GM12878 (cell line): Measurements from ENCODE around the gene EPHB1. TPM values are rescaled to one million over a fixed set of nuclear protein-coding genes. Genes with fewer than 3 reads are reported as not detected.

Experiments
- ATAC-seq: fragments of 200-7000 bp; cut with Tn5 transposase; 3 replicates; pipeline ENCODE4 v1.9.1; 2020; ENCODE audit warnings: mild to moderate bottlenecking, moderate library complexity
- BruUV-seq: library from RNA; stranded (reverse); fragments of 400-500 nt; replicated peaks from 2 replicates; lab custom pipeline; 2021; lab: Mats Ljungman, UMichigan
- CTCF ChIA-PET: fragments of 300-600 bp; sonication (Branson Sonifier 250); formaldehyde crosslinking; extraction: SDS; loops from one replicate; lab custom pipeline; 2021; ENCODE audit warnings: inconsistent platforms; lab: Yijun Ruan, JAX
- POLR2A ChIA-PET: fragments of 350-600 bp; formaldehyde crosslinking; extraction: SDS; loops from one replicate; lab custom pipeline; 2021; ENCODE audit warnings: inconsistent platforms; lab: Charles Lee
- RAD21 ChIA-PET: fragments of 300-600 bp; sonication (Branson Sonifier 250); formaldehyde crosslinking; loops from one replicate; lab custom pipeline; 2023; ENCODE audit warnings: antibody characterized with exemption; ENCODE audit not compliant: unreplicated experiment; lab: Charles Lee
- SMC1A ChIA-PET: fragments of 300-600 bp; sonication (Branson Sonifier 250); formaldehyde crosslinking; loops from one replicate; lab custom pipeline; 2023; ENCODE audit not compliant: unreplicated experiment, uncharacterized antibody; lab: Charles Lee
- DNase-seq: peaks from one replicate; pipeline ENCODE4 v3.0.0-alpha.2; 2011; ENCODE audit warnings: low read depth, low spot score
- FAIRE-seq: peaks from 3 replicates; lab custom pipeline; 2011; peaks lifted over from hg19 to GRCh38; lab: Jason Lieb, UNC
- H2AFZ ChIP-seq: 2 replicates; pipeline ENCODE4 v1.6.0; 2011; ENCODE audit warnings: low read depth, low read length, control low read depth; ENCODE audit not compliant: control insufficient read depth
- H3K27ac ChIP-seq: 2 replicates; pipeline ENCODE4 v1.5.1; 2011; ENCODE audit warnings: control low read depth; ENCODE audit not compliant: control insufficient read depth, insufficient read depth
- H3K27me3 ChIP-seq, 2 experiments: replicated peaks in 1 of 2; 2 replicates each; pipeline versions ENCODE4 v1.6.0 to v1.6.1; 2011; ENCODE audit warnings: low read length in 1 of 2; ENCODE audit not compliant: control insufficient read depth in 2 of 2, insufficient read depth in 2 of 2
- H3K36me3 ChIP-seq, 2 experiments: 2 replicates each; pipeline ENCODE4 v1.5.1; 2011; ENCODE audit warnings: low read length in 1 of 2; ENCODE audit not compliant: control insufficient read depth in 2 of 2, insufficient read depth in 2 of 2
- H3K4me1 ChIP-seq: 2 replicates; pipeline ENCODE4 v1.6.1; 2011; ENCODE audit warnings: mild to moderate bottlenecking, low read length, moderate library complexity, mixed read lengths; ENCODE audit not compliant: control insufficient read depth, insufficient read depth
- H3K4me2 ChIP-seq: 2 replicates; pipeline ENCODE4 v1.6.0; 2011; ENCODE audit warnings: control low read depth; ENCODE audit not compliant: control insufficient read depth, insufficient read depth
- H3K4me3 ChIP-seq: fragments of 200-600 bp; sonication (generic); 2 replicates; pipeline ENCODE4 v1.5.1; 2016
- H3K79me2 ChIP-seq: 2 replicates; pipeline ENCODE4 v1.6.0; 2011; ENCODE audit warnings: low read length; ENCODE audit not compliant: control insufficient read depth, insufficient read depth
- H3K9ac ChIP-seq: 2 replicates; pipeline ENCODE4 v1.8.0; 2011; ENCODE audit warnings: low read length, control low read depth, mixed read lengths; ENCODE audit not compliant: control insufficient read depth, insufficient read depth
- H3K9me3 ChIP-seq: replicated peaks from 3 replicates; pipeline ENCODE4 v1.5.1; 2011; ENCODE audit warnings: mild to moderate bottlenecking, low read length; ENCODE audit not compliant: control insufficient read depth, insufficient read depth
- H4K20me1 ChIP-seq: 2 replicates; pipeline ENCODE4 v1.6.0; 2011; ENCODE audit not compliant: control insufficient read depth, insufficient read depth
- ASH2L ChIP-seq: fragments of 300-600, 200-600 bp; sonication (generic); IDR thresholded peaks from 2 replicates; pipeline ENCODE4 v1.6.1; 2017; ENCODE audit warnings: low read depth, mild to moderate bottlenecking, borderline replicate concordance
- CREM ChIP-seq: IDR thresholded peaks from 2 replicates; pipeline ENCODE4 v1.6.1; 2014; ENCODE audit warnings: antibody characterized with exemption, low read depth
- GABPA ChIP-seq: IDR thresholded peaks from 2 replicates; pipeline ENCODE4 v1.6.1; 2014; ENCODE audit warnings: antibody characterized with exemption, low read depth, mild to moderate bottlenecking, inconsistent platforms
- MEF2B ChIP-seq: fragments of 450-650 bp; IDR thresholded peaks from 2 replicates; pipeline ENCODE4 v1.6.1; 2018; ENCODE audit warnings: mild to moderate bottlenecking, moderate library complexity; ENCODE audit not compliant: partially characterized antibody, poor library complexity, severe bottlenecking
- MXI1 ChIP-seq: fragments of 150-350 bp; IDR thresholded peaks from 2 replicates; pipeline ENCODE4 v1.6.1; 2011; ENCODE audit warnings: low read depth, mild to moderate bottlenecking, inconsistent platforms, low read length, improper control_type of control experiment
- NBN ChIP-seq: fragments of 450-650 bp; IDR thresholded peaks from 2 replicates; pipeline ENCODE4 v1.6.1; 2016
- PAX5 ChIP-seq: IDR thresholded peaks from 2 replicates; pipeline ENCODE4 v1.6.1; 2011; ENCODE audit warnings: low read depth, low read length, borderline replicate concordance
- POLR2AphosphoS2 ChIP-seq: IDR thresholded peaks from 2 replicates; pipeline ENCODE4 v1.6.1; 2011; ENCODE audit warnings: low read depth, mild to moderate bottlenecking, low read length, improper control_type of control experiment, moderate library complexity
- RCOR1 ChIP-seq: conservative IDR thresholded peaks from 2 replicates; pipeline ENCODE4 v1.6.1; 2012; ENCODE audit warnings: low read depth, low read length, improper control_type of control experiment
- TCF7 ChIP-seq: IDR thresholded peaks from 2 replicates; pipeline ENCODE4 v1.6.1; 2014; ENCODE audit warnings: antibody characterized with exemption, borderline replicate concordance
- WRNIP1 ChIP-seq: IDR thresholded peaks from 2 replicates; pipeline ENCODE4 v1.6.1; 2011; ENCODE audit warnings: low read depth, low read length, improper control_type of control experiment, borderline replicate concordance
- ZNF622 ChIP-seq: fragments of 450-650 bp; IDR thresholded peaks from 2 replicates; pipeline ENCODE4 v1.6.1; 2017; ENCODE audit warnings: mild to moderate bottlenecking, inconsistent platforms
- ZZZ3 ChIP-seq: IDR thresholded peaks from 2 replicates; pipeline ENCODE4 v1.6.1; 2011; ENCODE audit warnings: low read depth; ENCODE audit not compliant: control insufficient read depth, insufficient read length
- WGBS: methylation state at CpG from one replicate; pipeline ENCODE4 v1.1.6; 2016; ENCODE audit warnings: low lambda C conversion rate; ENCODE audit not compliant: insufficient replicate concordance, insufficient coverage; ENCODE audit errors: missing lambda C conversion rate; 5-methylcytosine and 5-hydroxymethylcytosine counted together
- in situ Hi-C: fragments of 300-500 bp; cut with MboI; formaldehyde crosslinking; loops from 9 replicates; pipeline ENCODE4 v1.14.3; 2018; ENCODE audit warnings: mixed read lengths
- intact Hi-C: fragments of 100-400 bp; cut with micrococcal nuclease; formaldehyde crosslinking; loops from one replicate; pipeline ENCODE4 v1.14.2; 2022; ENCODE audit not compliant: unreplicated experiment
- polyA plus RNA-seq, 11 experiments: library from polyadenylated mRNA; depleted of rRNA in 4 of 11; unstranded in 6 of 11; stranded (reverse) in 5 of 11; fragments of >200 nt; fragmentation: Nextera tagmentation in 4 of 11; fragmentation: Illumina TruSeq in 1 of 11; extraction: Ambion mirVana in 4 of 11; extraction: Trizol in 1 of 11; gene quantifications; 1 replicate in 1 of 11; 2 replicates in 10 of 11; pipeline versions ENCODE4 v1.2.1 to v1.2.3, GENCODE V29; 2011 to 2016; ENCODE audit warnings: inconsistent platforms in 2 of 11, missing spikeins in 2 of 11, low read depth in 1 of 11
- total RNA-seq, 4 experiments: library from RNA; depleted of rRNA in 3 of 4; stranded (reverse); fragments of >200 nt in 3 of 4; fragmentation: Illumina TruSeq in 1 of 4; extraction: Trizol in 1 of 4; gene quantifications; 2 replicates each; pipeline versions ENCODE4 v1.2.1 to v1.2.3, GENCODE V29; 2013 to 2021
- TF ChIP-seq, protein P1 (sequence below): IDR thresholded peaks from 2 replicates; pipeline ENCODE4 v1.6.1; 2011; ENCODE audit warnings: low read depth, mild to moderate bottlenecking, low read length, moderate library complexity, borderline replicate concordance; ENCODE audit errors: extremely low read depth

EPHB1 gene
- total and polyA plus RNA-seq, 10 of the 15 experiments (the other 5 are each of a cell fraction or from before 2014, with no cell fraction given), result 0.33 to 23.8 (median 1.2) TPM

DNA sequence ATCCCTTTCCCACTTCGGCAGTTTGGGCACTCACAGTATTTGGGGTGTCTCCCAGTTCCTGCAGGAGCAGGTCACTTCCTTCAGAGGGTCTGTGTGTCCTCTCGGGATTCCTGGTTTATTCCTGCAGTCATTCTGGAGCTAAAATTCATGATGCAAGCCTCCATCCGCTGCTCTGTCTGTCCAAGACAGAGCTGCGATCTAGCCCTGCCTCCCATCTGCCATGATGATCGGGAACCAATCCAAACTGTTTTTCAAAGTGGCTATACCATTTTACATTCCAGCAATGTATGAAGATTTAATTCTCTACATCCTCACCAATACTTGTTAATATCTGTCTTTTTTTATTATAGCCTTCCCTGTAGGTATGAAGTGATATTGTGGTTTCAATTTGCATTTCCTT is 273.0 kb downstream of the EPHB1 start:
- H3K4me3 ChIP-seq, result no peak overlapping the region
- H3K79me2 ChIP-seq, result no peaks in the 10 kb centered on the region; the same call in none of the 2 replicates
- RAD21 ChIA-PET, result interaction anchor here (1.9 kb wide), 1 partner anchor 50 kb away, joined by 5 read pairs; no protein-coding TSS in a partner anchor
- WGBS, result 30% methylated on average over 5 of the region's 5 CpGs
- FAIRE-seq, result no peak
- peaks cover 6% of the 10 kb centered on the region; the same call in 1 of the 2 replicates for H3K4me1 ChIP-seq
- H3K9me3 ChIP-seq, result no peaks in the 10 kb centered on the region; the same call in 1 of the 3 replicates
- H3K27ac ChIP-seq, result no peak overlapping the region
- BruUV-seq, result no TSS peak
- no peaks in the 10 kb centered on the region for H4K20me1 ChIP-seq
- in situ Hi-C loops (no loop called here), intact Hi-C loops (no loop called here)
- H3K27me3 ChIP-seq, result no peaks in the 10 kb centered on the region
- no peak for DNase-seq
- no peak overlapping the region for H2AFZ ChIP-seq
- H3K9ac ChIP-seq, result no peak overlapping the region
- SMC1A ChIA-PET, result no interaction called here
- POLR2A ChIA-PET, result no interaction called here
- H3K4me2 ChIP-seq, result no peak overlapping the region
- H3K36me3 ChIP-seq, result no peaks in the 10 kb centered on the region
- ATAC-seq, result no peak
- no peak for TF ChIP-seq ZNF622
- no peak for TF ChIP-seq PAX5
- no peak for TF ChIP-seq MXI1
- TF ChIP-seq TCF7, result no peak
- TF ChIP-seq, protein P1, sequence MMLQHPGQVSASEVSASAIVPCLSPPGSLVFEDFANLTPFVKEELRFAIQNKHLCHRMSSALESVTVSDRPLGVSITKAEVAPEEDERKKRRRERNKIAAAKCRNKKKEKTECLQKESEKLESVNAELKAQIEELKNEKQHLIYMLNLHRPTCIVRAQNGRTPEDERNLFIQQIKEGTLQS, result no peak
- no peak for TF ChIP-seq RCOR1
- no peak for TF ChIP-seq NBN
- CTCF ChIA-PET, result no interaction called here

DNA sequence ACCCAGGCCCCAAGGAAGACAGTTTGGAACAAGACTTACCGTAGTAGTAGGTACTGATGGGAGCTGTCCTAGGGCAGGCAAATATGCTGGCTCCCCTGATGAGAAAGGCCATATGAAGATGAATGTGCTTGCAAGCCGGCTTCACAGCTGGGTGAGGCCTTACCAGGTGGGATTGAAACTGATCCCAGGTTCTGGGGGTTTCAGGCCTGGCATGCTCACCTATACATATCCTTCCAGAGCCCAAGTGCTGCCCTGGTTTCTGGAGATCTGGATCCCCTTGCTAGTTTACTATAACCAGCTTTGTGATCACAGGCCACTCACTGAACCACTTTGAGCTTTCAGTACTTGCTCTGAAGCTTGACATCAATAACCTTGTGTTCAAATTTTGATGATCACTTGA is 274.3 kb downstream of the EPHB1 start:
- ChIA-PET RAD21 (interaction anchor here (0.7 to 1.2 kb wide), 2 partner anchors 112 to 215 kb away, joined by 3 to 4 read pairs; no protein-coding TSS in a partner anchor), POLR2A (interaction anchor here (0.6 kb wide), 3 partner anchors 15 to 1588 kb away, joined by 3 to 6 read pairs (median 3); no protein-coding TSS in a partner anchor), CTCF (interaction anchor here (0.7 to 1.2 kb wide), 2 partner anchors 88 to 275 kb away, joined by 3 to 4 read pairs; partner anchors contain the start of gene EPHB1), SMC1A (interaction anchor here (0.6 to 2.2 kb wide), 5 partner anchors 15 to 149 kb away, joined by 3 to 4 read pairs (median 3); no protein-coding TSS in a partner anchor)
- no peak for TF ChIP-seq GABPA
- no peak for TF ChIP-seq MEF2B
- TF ChIP-seq POLR2AphosphoS2, result no peak
- no peak for TF ChIP-seq ZZZ3
- no peak for TF ChIP-seq CREM
- TF ChIP-seq WRNIP1, result no peak
- TF ChIP-seq ASH2L, result no peak
- Histone ChIP-seq H3K79me2 (no peaks in the 10 kb centered on the region; the same call in none of the 2 replicates), H3K9me3 (no peaks in the 10 kb centered on the region; the same call in 2 of the 3 replicates), H3K36me3 (no peaks in the 10 kb centered on the region), H3K4me2 (no peak overlapping the region), H3K4me3 (no peak overlapping the region), H3K9ac (no peak overlapping the region), H2AFZ (no peak overlapping the region), H3K27me3 (no peaks in the 10 kb centered on the region), H3K4me1 (peaks cover 6% of the 10 kb centered on the region; the same call in 1 of the 2 replicates), H4K20me1 (no peaks in the 10 kb centered on the region), H3K27ac (no peak overlapping the region)
- FAIRE-seq (no peak), ATAC-seq (no peak), DNase-seq (no peak)
- intact Hi-C loops (no loop called here), in situ Hi-C loops (no loop called here)
- 47% methylated on average over 2 of the region's 2 CpGs for WGBS
- no TSS peak for BruUV-seq
